Natural killer cell (primary cell): ENCODE measurements around the gene ACKR3. TPM values are rescaled to one million over a fixed set of nuclear protein-coding genes. Genes with fewer than 3 reads are reported as not detected.

Source experiments
- ATAC-seq, 3 donors: fragments of 150-1000 bp in 2 of 3; fragments of 200-7000 bp in 1 of 3; cut with Tn5 transposase; 1 replicate in 1 of 3; 2 replicates in 2 of 3; pipeline ENCODE4 v1.10.0; 2021; ENCODE audit warnings: mild to moderate bottlenecking in 2 of 3, moderate library complexity in 2 of 3
- DNase-seq, 2 donors: peaks; one replicate each; pipeline versions ENCODE4 v3.0.0 to v3.0.0-alpha.2; 2013 to 2021; ENCODE audit warnings: mixed read lengths in 1 of 2
- H3K27ac ChIP-seq: one replicate; pipeline ENCODE4 v1.5.1; 2013; ENCODE audit warnings: mild to moderate bottlenecking, low read length
- H3K27me3 ChIP-seq: one replicate; pipeline ENCODE4 v1.6.1; 2013; ENCODE audit warnings: low read length; ENCODE audit not compliant: control insufficient read depth, insufficient read depth
- H3K36me3 ChIP-seq: one replicate; pipeline ENCODE4 v1.6.1; 2013; ENCODE audit warnings: low read length; ENCODE audit not compliant: control insufficient read depth, insufficient read depth
- H3K4me1 ChIP-seq: one replicate; pipeline ENCODE4 v1.6.1; 2013; ENCODE audit warnings: low read length; ENCODE audit not compliant: control insufficient read depth, insufficient read depth
- H3K4me3 ChIP-seq: one replicate; pipeline ENCODE4 v1.5.1; 2013; ENCODE audit warnings: low read length
- H3K9me3 ChIP-seq: one replicate; pipeline ENCODE4 v1.6.1; 2013; ENCODE audit warnings: low read length; ENCODE audit not compliant: control insufficient read depth, insufficient read depth
- H3K27ac Mint-ChIP-seq, 2 donors: one replicate each; pipeline ENCODE4 v1.8.0; 2022; ENCODE audit warnings: mild to moderate bottlenecking in 2 of 2, mixed read lengths in 2 of 2, moderate library complexity in 1 of 2
- H3K27me3 Mint-ChIP-seq, 2 donors: one replicate each; pipeline ENCODE4 v1.8.0; 2022; ENCODE audit warnings: low read depth in 2 of 2, mixed read lengths in 2 of 2
- H3K36me3 Mint-ChIP-seq: one replicate; pipeline ENCODE4 v1.8.0; 2022; ENCODE audit warnings: mixed read lengths
- H3K4me1 Mint-ChIP-seq, 2 donors: one replicate each; pipeline ENCODE4 v1.8.0; 2022; ENCODE audit warnings: mixed read lengths in 2 of 2
- H3K4me3 Mint-ChIP-seq: one replicate; pipeline ENCODE4 v1.8.0; 2022; ENCODE audit warnings: mild to moderate bottlenecking, moderate library complexity, mixed read lengths
- H3K9me3 Mint-ChIP-seq, 2 donors: one replicate each; pipeline ENCODE4 v1.8.0; 2022; ENCODE audit warnings: mixed read lengths in 2 of 2
- WGBS: methylation state at CpG from one replicate; pipeline ENCODE4 v1.1.7; 2013; ENCODE audit warnings: missing lambda C conversion rate; ENCODE audit not compliant: insufficient coverage; 5-methylcytosine and 5-hydroxymethylcytosine counted together
- intact Hi-C: fragments of 100-400 bp; cut with micrococcal nuclease; formaldehyde crosslinking; loops from one replicate; pipeline ENCODE4 v1.14.2; 2022
- total RNA-seq, 4 donors: library from RNA; stranded (reverse); fragments of 120-200 nt in 1 of 4; gene quantifications; one replicate each; pipeline versions ENCODE4 v1.2.3 to v1.2.4, GENCODE V29; 2013 to 2022
- TF ChIP-seq, protein P1 (sequence below): fragments of 200-600 bp; IDR thresholded peaks from one replicate; pipeline ENCODE4 v1.8.0; 2022; ENCODE audit warnings: antibody characterized with exemption

The ACKR3 gene
- total RNA-seq, 3 donors from 2014 or later (not counting 1 experiment from before 2014, with no cell fraction given), result 4.4 to 5.5 (median 4.6) TPM

DNA sequence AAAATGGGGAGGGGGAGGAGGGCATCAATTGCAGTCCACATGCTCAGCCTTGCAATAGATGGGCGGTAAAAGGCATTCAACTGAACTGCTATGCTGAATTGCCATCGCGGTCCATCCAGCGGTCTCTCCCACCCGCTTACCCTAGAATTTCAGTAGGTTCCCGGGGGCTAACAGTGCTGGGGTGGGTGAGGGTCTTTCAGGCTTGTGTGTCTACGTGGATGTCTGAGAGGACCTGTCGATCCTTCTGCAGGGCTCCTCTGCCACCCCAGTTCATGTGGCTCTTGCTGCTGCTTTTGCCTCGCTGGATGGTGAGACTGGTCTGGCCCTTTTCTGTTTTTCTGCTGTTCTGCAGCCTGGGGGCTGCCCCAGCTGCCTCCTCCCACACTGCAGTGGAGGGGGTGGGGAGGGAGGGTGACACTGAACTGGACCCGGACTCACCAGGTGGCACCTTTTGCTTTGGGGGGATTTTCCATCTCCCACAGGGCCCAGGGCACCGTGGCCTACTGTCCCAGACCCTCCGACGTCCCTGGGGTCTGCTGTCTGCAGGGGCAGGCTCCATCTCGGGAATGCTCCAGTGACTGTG is 14.1 kb downstream of the ACKR3 start:
- no peaks in the 10 kb centered on the region for H3K27me3 ChIP-seq
- Mint-ChIP-seq H3K4me1 (peaks cover 8 to 15% of the 10 kb centered on the region in 2 donors), H3K9me3 (no peaks in the 10 kb centered on the region), H3K27ac (no peak overlapping the region), H3K36me3 (peaks cover 13% of the 10 kb centered on the region), H3K27me3 (no peaks in the 10 kb centered on the region), H3K4me3 (no peak overlapping the region)
- no peak for DNase-seq
- intact Hi-C loops, result no loop called here
- 94% methylated on average over 14 of the region's 14 CpGs for WGBS
- H3K4me1 ChIP-seq, result no peaks in the 10 kb centered on the region
- ATAC-seq, result no peak
- no peak overlapping the region for H3K4me3 ChIP-seq
- TF ChIP-seq, protein P1, sequence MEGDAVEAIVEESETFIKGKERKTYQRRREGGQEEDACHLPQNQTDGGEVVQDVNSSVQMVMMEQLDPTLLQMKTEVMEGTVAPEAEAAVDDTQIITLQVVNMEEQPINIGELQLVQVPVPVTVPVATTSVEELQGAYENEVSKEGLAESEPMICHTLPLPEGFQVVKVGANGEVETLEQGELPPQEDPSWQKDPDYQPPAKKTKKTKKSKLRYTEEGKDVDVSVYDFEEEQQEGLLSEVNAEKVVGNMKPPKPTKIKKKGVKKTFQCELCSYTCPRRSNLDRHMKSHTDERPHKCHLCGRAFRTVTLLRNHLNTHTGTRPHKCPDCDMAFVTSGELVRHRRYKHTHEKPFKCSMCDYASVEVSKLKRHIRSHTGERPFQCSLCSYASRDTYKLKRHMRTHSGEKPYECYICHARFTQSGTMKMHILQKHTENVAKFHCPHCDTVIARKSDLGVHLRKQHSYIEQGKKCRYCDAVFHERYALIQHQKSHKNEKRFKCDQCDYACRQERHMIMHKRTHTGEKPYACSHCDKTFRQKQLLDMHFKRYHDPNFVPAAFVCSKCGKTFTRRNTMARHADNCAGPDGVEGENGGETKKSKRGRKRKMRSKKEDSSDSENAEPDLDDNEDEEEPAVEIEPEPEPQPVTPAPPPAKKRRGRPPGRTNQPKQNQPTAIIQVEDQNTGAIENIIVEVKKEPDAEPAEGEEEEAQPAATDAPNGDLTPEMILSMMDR, result no peak
- H3K9me3 ChIP-seq, result no peaks in the 10 kb centered on the region
- peaks cover 30% of the 10 kb centered on the region for H3K36me3 ChIP-seq
- no peak overlapping the region for H3K27ac ChIP-seq

DNA sequence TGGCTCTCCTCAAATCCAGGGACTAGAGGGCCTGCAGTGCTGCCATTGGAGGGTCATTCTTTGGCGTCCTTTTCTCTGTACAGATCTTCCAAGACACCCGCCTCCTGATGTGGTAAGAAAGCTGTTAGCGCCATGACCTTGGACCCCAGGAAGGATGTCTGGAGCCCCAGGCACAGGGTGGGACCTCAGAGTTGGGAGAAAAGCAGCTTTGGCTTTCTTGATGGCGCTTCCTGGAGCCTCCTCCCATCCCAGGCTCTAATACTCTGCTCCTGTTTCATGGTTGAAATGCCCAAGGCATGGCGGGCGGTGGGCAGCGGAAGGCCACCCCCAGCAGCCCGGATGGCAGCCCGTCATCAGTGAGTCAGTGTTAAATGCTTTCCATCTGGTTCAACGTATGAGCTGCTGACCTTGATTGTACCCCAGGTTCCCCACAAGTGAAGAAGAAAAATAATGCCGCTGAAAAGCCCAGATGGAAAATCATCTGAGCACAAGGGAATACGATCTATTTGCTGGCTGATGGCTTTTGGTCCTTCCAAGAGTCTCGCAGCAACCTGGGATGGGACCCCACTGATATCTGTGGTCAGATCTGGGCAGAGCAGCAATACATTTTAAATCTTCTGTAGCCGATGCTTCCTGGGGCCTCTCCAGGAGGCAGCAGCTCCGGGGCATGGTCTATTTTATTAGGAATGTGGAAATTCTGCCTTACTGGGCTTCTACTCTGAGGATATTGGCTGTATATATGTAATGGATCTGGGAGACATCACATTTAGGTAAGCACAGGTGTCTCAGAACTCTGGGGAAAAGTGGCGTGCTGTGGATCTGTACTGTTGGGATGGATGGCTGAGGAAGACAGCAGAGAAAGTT is 15.1 kb downstream of the ACKR3 start:
- H3K4me3 ChIP-seq, result no peak overlapping the region
- H3K9me3 Mint-ChIP-seq, result no peaks in the 10 kb centered on the region
- TF ChIP-seq, protein P1, result no peak
- WGBS, result 94% methylated on average over 16 of the region's 16 CpGs
- intact Hi-C loops, result no loop called here
- no peak overlapping the region for H3K27ac Mint-ChIP-seq
- no peaks in the 10 kb centered on the region for H3K27me3 Mint-ChIP-seq
- peaks cover 13% of the 10 kb centered on the region for H3K36me3 Mint-ChIP-seq
- peaks cover 8 to 9% of the 10 kb centered on the region in 2 donors for H3K4me1 Mint-ChIP-seq
- DNase-seq (no peak), ATAC-seq (no peak)
- no peaks in the 10 kb centered on the region for H3K27me3 ChIP-seq
- H3K27ac ChIP-seq, result no peak overlapping the region
- peaks cover 27% of the 10 kb centered on the region for H3K36me3 ChIP-seq
- no peaks in the 10 kb centered on the region for H3K4me1 ChIP-seq
- H3K4me3 Mint-ChIP-seq, result no peak overlapping the region
- no peaks in the 10 kb centered on the region for H3K9me3 ChIP-seq

DNA sequence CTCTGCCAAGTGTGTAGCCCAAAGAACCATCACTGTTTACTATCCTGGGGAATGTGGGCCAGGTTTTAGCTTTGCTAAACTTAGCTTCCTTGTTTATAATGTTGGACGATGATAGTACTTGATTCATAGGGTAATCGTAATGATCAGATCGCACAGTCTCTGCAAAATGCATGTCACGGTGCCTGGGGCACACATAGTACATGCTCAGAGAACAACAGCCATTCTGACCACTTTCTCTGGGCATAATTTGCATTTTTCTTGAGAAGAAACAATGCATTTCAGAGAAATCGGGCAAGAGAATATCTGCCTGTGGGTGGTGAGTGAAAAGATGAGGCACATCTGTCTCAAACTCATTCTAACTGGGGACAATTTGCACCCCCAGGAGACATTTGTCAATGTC is 16.3 kb downstream of the ACKR3 start:
- Histone ChIP-seq H3K27me3 (no peaks in the 10 kb centered on the region), H3K4me3 (no peak overlapping the region), H3K27ac (no peak overlapping the region), H3K9me3 (no peaks in the 10 kb centered on the region), H3K4me1 (no peaks in the 10 kb centered on the region), H3K36me3 (peaks cover 19% of the 10 kb centered on the region)
- intact Hi-C loops, result no loop called here
- DNase-seq, result no peak
- ATAC-seq, result no peak
- H3K4me3 Mint-ChIP-seq, result no peak overlapping the region
- peaks cover under 1 to 5% of the 10 kb centered on the region in 2 donors for H3K4me1 Mint-ChIP-seq
- WGBS, result 91% methylated on average over 5 of the region's 5 CpGs
- no peaks in the 10 kb centered on the region for H3K9me3 Mint-ChIP-seq
- H3K27me3 Mint-ChIP-seq, result no peaks in the 10 kb centered on the region
- H3K27ac Mint-ChIP-seq, result no peak overlapping the region
- TF ChIP-seq, protein P1, result no peak
- peaks cover 6% of the 10 kb centered on the region for H3K36me3 Mint-ChIP-seq
